Spinal cord (tissue), 10 donors: Measurements from ENCODE around the gene EFCC1. TPM values are rescaled to one million over a fixed set of nuclear protein-coding genes. Genes with fewer than 3 reads are reported as not detected.
"Not testable (repeated sequence)": the region's sequence is repeated elsewhere in the genome, so short reads cannot be mapped to it uniquely, and the experiment has no call there.

Experiments
- DNase-seq, 6 donors: peaks; one replicate each; pipeline versions ENCODE4 v3.0.0 to v3.0.0-alpha.2; 2013 to 2015; ENCODE audit warnings: low spot score in 6 of 6, low read depth in 4 of 6
- H3K27ac ChIP-seq: one replicate; pipeline ENCODE4 v1.5.1; 2013; ENCODE audit warnings: low read depth, low read length, control low read depth
- H3K27me3 ChIP-seq: one replicate; pipeline ENCODE4 v1.6.1; 2013; ENCODE audit warnings: low read length; ENCODE audit not compliant: control insufficient read depth, insufficient read depth
- H3K36me3 ChIP-seq: one replicate; pipeline ENCODE4 v1.6.1; 2013; ENCODE audit warnings: low read length; ENCODE audit not compliant: control insufficient read depth, insufficient read depth
- H3K4me1 ChIP-seq: one replicate; pipeline ENCODE4 v1.6.1; 2013; ENCODE audit warnings: low read length; ENCODE audit not compliant: control insufficient read depth, insufficient read depth
- H3K4me3 ChIP-seq: one replicate; pipeline ENCODE4 v1.5.1; 2013; ENCODE audit warnings: low read depth, low read length, control low read depth
- H3K9me3 ChIP-seq: one replicate; pipeline ENCODE4 v1.6.1; 2013; ENCODE audit warnings: low read length; ENCODE audit not compliant: control insufficient read depth, insufficient read depth
- WGBS: methylation state at CpG from one replicate; pipeline ENCODE4 v1.1.5; 2013; ENCODE audit warnings: missing lambda C conversion rate; ENCODE audit not compliant: insufficient coverage; 5-methylcytosine and 5-hydroxymethylcytosine counted together
- polyA plus RNA-seq, 2 donors: library from polyadenylated mRNA; unstranded; fragments of 120-200 nt; gene quantifications; one replicate each; pipeline ENCODE4 v1.2.1, GENCODE V29; 2013; ENCODE audit not compliant: insufficient read length in 2 of 2
- total RNA-seq, 2 donors: library from RNA; depleted of rRNA in 1 of 2; stranded (reverse); fragments of 120-200 nt in 1 of 2; fragments of >200 nt in 1 of 2; gene quantifications; one replicate each; pipeline versions ENCODE4 v1.2.3 to v1.2.4, GENCODE V29; 2013 to 2014
- donor health status: healthy.

Gene EFCC1
- total and polyA plus RNA-seq, 4 donors, result 0.89 to 5.2 (median 3.0) TPM

DNA sequence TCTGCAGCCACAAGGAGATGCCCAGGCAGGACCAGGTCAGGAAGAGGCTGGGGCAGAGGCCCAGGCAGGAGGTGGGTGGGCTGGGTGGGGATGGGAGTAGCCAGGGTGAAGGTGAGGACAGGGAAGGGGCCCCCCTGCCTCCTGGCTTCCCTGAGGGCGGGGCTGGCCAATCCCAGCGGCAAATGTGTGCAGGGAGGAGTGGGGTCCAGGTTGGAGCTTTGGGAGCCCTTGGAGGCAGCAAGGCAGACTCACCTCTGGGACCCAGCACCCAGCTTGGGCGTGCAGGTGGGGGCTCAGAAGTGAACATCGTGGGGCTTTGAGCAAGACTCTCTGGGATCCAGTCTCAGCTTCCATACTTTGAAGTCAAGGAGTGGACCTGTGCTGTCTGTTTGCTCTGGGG is 84.7 kb downstream of the EFCC1 start:
- H3K27ac ChIP-seq, result no peak overlapping the region
- 93% methylated on average over 4 of the region's 4 CpGs for WGBS
- H3K4me3 ChIP-seq, result no peak overlapping the region
- DNase-seq, result no peak
- no peaks in the 10 kb centered on the region for H3K9me3 ChIP-seq
- H3K36me3 ChIP-seq, result peaks cover 3% of the 10 kb centered on the region
- H3K4me1 ChIP-seq, result peaks cover 6% of the 10 kb centered on the region
- H3K27me3 ChIP-seq, result no peaks in the 10 kb centered on the region

DNA sequence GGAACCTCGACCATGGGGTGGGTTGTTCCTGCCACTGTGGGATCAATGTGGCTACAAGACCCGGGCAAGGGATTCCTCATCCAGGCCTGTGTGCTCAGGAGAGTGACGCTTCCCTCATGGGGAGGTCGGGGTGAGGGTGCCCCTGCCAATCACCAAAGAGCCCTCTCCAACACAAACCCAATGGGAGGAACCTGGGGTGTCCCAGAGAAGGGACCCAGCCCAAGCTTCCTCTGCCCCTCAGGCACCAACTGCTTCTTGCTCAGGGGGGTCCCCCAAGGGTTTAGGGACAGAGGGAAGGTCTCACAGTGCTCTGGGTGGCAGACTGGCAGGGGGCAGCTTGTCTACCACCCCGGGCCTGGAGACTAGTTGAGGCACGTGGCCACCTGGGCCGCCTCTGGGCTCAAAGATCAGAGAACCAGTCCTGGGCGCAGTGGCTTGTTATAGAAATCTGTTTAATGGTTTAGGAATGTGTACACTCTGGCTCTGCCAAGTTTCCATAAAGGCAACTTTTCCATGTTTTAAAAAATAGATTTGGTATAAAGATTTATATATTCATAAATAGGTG is 86.1 kb downstream of the EFCC1 start:
- WGBS, result 80% methylated on average over 7 of the region's 8 CpGs
- H3K27me3 ChIP-seq, result no peaks in the 10 kb centered on the region
- peaks cover 13% of the 10 kb centered on the region for H3K36me3 ChIP-seq
- no peaks in the 10 kb centered on the region for H3K9me3 ChIP-seq
- DNase-seq, result no peak
- no peak overlapping the region for H3K4me3 ChIP-seq
- peaks cover 6% of the 10 kb centered on the region for H3K4me1 ChIP-seq
- peak overlapping the region; percentile 65 for H3K27ac ChIP-seq

DNA sequence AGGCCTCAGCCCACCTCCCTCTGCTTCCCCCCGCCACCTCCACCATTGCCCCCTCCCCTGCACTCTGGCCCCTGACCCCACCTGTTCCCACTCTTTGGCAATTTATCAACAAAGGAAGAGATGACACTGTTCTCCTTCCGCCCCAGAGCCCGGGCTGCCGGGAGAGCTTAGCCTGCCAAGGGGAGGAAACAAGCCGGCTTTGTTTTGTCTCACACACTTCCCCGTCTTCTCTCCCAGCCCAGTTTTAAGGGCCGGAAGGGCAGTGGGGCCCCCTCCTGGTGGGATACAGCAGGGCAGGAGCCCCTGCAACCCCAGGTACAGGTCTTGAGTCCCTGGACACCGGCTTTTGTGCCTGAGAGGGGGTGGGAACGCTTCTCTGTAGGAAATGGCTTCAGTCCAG is 86.8 kb downstream of the EFCC1 start:
- WGBS, result no CpG with 5 or more reads among the region's 9 CpGs
- peaks cover 20% of the 10 kb centered on the region for H3K36me3 ChIP-seq
- H3K9me3 ChIP-seq, H3K27me3 ChIP-seq, H3K27ac ChIP-seq, H3K4me3 ChIP-seq, H3K4me1 ChIP-seq: not testable (repeated sequence)
- peak; percentile 3 to 53 (median 18) for DNase-seq

DNA sequence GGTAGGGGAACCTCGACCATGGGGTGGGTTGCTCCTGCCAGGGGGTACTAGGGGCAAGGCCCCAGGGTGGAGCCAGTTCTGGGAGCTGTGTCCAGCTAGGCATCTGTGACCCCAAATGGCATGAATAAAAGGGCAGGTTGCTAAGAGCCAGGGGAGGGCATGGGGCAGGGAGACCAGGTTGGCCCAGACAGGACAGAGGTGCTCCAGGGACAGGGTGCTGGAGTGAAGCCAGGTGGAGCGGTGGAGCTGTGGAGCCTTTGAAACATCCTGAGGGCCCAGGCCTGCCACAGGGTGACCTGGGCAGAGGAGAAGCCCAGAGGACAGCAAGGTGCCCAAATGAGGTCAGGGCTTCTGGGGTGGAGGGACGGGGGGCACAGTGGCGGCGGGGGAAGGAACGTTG is 87.2 kb downstream of the EFCC1 start:
- not testable (repeated sequence) for H3K4me3 ChIP-seq, H3K4me1 ChIP-seq, H3K27me3 ChIP-seq, H3K9me3 ChIP-seq, DNase-seq, H3K27ac ChIP-seq
- peaks cover 23% of the 10 kb centered on the region for H3K36me3 ChIP-seq
- WGBS, result no CpG with 5 or more reads among the region's 6 CpGs

Other genes starting within 250 kb of the EFCC1 start
- gene ACAD9, start 121.7 kb upstream of the EFCC1 start, total RNA-seq, result 10 to 100 TPM; 32.0 to 35.8 TPM
- gene ACAD9, start 121.7 kb upstream of the EFCC1 start, polyA plus RNA-seq, result 10 to 100 TPM; 36.3 to 44.7 TPM
- 1 to 10 TPM; 1.1 to 3.8 TPM for gene CFAP92, start 7.2 kb upstream of the EFCC1 start, total RNA-seq
- gene CFAP92, start 7.2 kb upstream of the EFCC1 start, polyA plus RNA-seq, result 1 to 10 TPM; 3.5 to 4.5 TPM
- gene GP9, start 59.5 kb downstream of the EFCC1 start, total RNA-seq, result under 1 TPM in 1 of 2 donors, not detected in 1; 0.72 TPM
- under 1 TPM; 0.30 to 0.59 TPM for gene GP9, start 59.5 kb downstream of the EFCC1 start, polyA plus RNA-seq
- gene RAB43, start 120.5 kb downstream of the EFCC1 start, total RNA-seq, result 1 to 10 TPM; 3.0 to 6.9 TPM
- 1 to 10 TPM; 3.8 to 5.0 TPM for gene RAB43, start 120.5 kb downstream of the EFCC1 start, polyA plus RNA-seq
- gene ISY1, start 159.8 kb downstream of the EFCC1 start, total RNA-seq, result 10 to 100 TPM; 14.6 to 30.7 TPM
- 10 to 100 TPM; 28.2 to 28.4 TPM for gene ISY1, start 159.8 kb downstream of the EFCC1 start, polyA plus RNA-seq
- gene CNBP, start 182.6 kb downstream of the EFCC1 start, total RNA-seq, result 100 to 1,000 TPM; 236 to 238 TPM
- gene CNBP, start 182.6 kb downstream of the EFCC1 start, polyA plus RNA-seq, result 100 to 1,000 TPM; 226 to 251 TPM
- gene COPG1, start 248.3 kb downstream of the EFCC1 start, total RNA-seq, result 100 to 1,000 TPM; 117 to 156 TPM
- 100 to 1,000 TPM; 126 to 135 TPM for gene COPG1, start 248.3 kb downstream of the EFCC1 start, polyA plus RNA-seq